Astrocyte of the cerebellum (primary cell): ENCODE measurements around the gene AP3S1.
A peak's percentile ranks its signal among the peaks of the same experiment; 100 is the strongest.

Source experiments
- DNase-seq: peaks from one replicate; pipeline ENCODE4 v3.0.0-alpha.2; 2011; ENCODE audit warnings: low read depth
- H3K4me3 ChIP-seq: 2 replicates; pipeline ENCODE4 v1.5.1; 2011; ENCODE audit warnings: mild to moderate bottlenecking, low read depth, low read length, moderate library complexity
- CTCF ChIP-seq: IDR thresholded peaks from 2 replicates; pipeline ENCODE4 v1.5.1; 2012; ENCODE audit warnings: low read length, low read depth, moderate library complexity, mild to moderate bottlenecking; ENCODE audit errors: missing control alignments
- in situ Hi-C: cut with HindIII; loops from 2 replicates; pipeline ENCODE4 v1.10.0; 2017; ENCODE audit warnings: low sequenced_read_pairs

AP3S1 gene

DNA sequence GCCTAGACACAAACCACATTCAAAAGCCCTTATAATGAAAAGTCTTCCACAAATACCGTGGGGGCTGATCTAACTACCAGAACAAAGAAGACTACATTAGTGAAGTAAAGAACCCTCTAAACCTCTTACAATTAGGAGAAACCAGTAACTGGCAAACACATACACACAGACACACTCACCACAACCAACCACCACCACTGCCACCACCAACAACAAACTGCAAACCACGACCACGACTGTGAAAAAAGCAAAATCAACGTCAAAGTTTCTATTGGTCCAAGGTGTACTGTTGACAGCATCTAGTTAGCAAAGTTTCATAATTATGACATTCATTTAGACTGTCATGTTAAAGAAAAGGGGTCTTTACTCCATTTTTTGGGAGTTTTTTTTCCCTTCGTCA, 28.0 kb upstream of the AP3S1 start:
- H3K4me3 ChIP-seq: peak overlapping the region; percentile 64
- in situ Hi-C loops: no loop called here
- no peak for DNase-seq
- TF ChIP-seq CTCF: no peak

DNA sequence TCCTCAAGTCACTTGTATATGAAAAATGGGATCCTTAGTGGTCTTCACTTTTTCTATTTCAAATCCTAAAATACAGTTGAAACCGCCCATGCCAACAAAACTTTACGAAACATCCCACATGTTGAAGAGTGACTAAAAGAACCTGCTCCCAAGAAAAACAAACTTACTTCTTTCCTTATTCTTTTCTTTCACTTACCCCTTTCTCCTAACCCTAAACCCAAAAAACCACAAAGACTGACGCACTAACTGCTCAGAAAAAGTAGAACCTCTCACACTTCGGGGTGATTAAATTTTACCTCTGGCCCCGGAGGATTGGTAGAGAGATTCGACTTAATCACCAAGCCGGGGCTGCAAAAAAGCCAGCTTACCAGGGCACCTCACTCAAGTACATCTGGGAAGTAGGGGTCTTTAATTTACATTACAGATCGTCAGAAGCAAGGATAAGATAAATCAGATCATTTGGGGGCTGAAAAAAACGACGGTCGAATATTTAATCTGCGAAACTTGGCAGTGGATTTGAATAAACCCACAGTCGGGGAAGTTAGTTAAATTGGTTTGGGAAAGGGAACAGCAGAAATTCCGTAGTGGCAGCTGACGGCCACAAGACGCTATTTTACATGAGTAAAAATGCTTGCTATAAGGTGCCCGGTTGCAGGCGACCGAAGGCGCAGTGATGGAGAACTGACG, 26.6 kb upstream of the AP3S1 start:
- peak overlapping the region; percentile 64 for H3K4me3 ChIP-seq
- no peak for TF ChIP-seq CTCF
- DNase-seq: no peak
- in situ Hi-C loops: no loop called here

- TF ChIP-seq CTCF: no peak
- in situ Hi-C loops: no loop called here
- peak overlapping the region; percentile 64 for H3K4me3 ChIP-seq
- no peak for DNase-seq
These were observed 26.0 kb upstream of the AP3S1 start for GRCh38 chr5:115815693-115816225.

GRCh38 chr5:115816226-115817081, 25.3 kb upstream of the AP3S1 start, which contains the start of gene CDO1:
Gene CDO1, minus strand, starts transcription at chr5:115816659. Its CDS starts 262 bp downstream, at chr5:115816397.
- peak; percentile 44 for DNase-seq
- peak within 1 kb of the TSS; percentile 64 for H3K4me3 ChIP-seq
- in situ Hi-C loops: no loop called here
- no peak for TF ChIP-seq CTCF

- in situ Hi-C loops: no loop called here
- no peak for DNase-seq
- no peak overlapping the region for H3K4me3 ChIP-seq
- no peak for TF ChIP-seq CTCF
These were observed 24.3 kb upstream of the AP3S1 start for GRCh38 chr5:115817386-115817785.

DNA sequence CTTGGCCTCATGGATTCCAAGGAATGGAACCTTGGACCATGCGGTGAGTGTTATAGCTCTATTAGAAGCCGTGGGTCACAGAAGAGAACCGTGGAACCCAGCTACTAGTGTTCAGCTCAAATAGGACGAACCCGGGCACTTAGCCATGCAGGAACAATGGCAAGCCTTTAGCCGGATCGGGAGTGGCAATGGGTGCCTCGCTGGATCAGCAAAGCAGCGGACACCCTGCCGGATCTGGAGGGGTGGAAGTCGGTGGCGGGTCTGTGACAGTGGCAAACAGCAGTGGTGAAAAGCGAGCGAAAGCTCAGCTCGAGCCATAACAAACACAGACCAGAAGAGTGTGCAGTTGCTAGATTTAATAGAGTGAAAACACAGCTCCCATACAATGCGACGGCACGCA, 22.9 kb upstream of the AP3S1 start:
- no peak overlapping the region for H3K4me3 ChIP-seq
- DNase-seq: no peak
- TF ChIP-seq CTCF: no peak
- in situ Hi-C loops: no loop called here
